ENCODE results near the gene ITCH. TPM values are rescaled to one million over a fixed set of nuclear protein-coding genes. Genes with fewer than 3 reads are reported as not detected.

ITCH gene
- total and polyA plus RNA-seq, 2 of the 8 experiments (the other 6 are each of a cell fraction or from before 2014, with no cell fraction given): 3.9 to 45.2 TPM

GRCh38 chr20:34388000-34388399 is 24.9 kb downstream of the ITCH start (continued):
- TF ChIP-seq CHD7 (IDR thresholded peaks at IDR 0.05; ENCODE audit: insufficient replicate concordance, low read length): no peak
- TF ChIP-seq E2F6 (IDR thresholded peaks at IDR 0.05): no peak
- TF ChIP-seq SIX5 (IDR thresholded peaks at IDR 0.05; ENCODE audit: low read depth, low read length): no peak
- TF ChIP-seq FOSL1 (IDR thresholded peaks at IDR 0.05; ENCODE audit: insufficient read depth, low read depth, low read length): no peak
- TF ChIP-seq TAF1 (IDR thresholded peaks at IDR 0.05; ENCODE audit: low read depth, low read length): no peak
- no peak for TF ChIP-seq CREB1 (IDR thresholded peaks at IDR 0.05)
- TF ChIP-seq ZNF274 (IDR thresholded peaks at IDR 0.05; ENCODE audit: borderline replicate concordance, extremely low read depth, low read length): no peak
- no peak for TF ChIP-seq SAP30 (IDR thresholded peaks at IDR 0.05; ENCODE audit: insufficient read depth, insufficient replicate concordance, low read length)
